ENCODE results near the gene CHMP4A.
"Not testable (repeated sequence)": the region's sequence is repeated elsewhere in the genome, so short reads cannot be mapped to it uniquely, and the experiment has no call there.

The CHMP4A gene

DNA sequence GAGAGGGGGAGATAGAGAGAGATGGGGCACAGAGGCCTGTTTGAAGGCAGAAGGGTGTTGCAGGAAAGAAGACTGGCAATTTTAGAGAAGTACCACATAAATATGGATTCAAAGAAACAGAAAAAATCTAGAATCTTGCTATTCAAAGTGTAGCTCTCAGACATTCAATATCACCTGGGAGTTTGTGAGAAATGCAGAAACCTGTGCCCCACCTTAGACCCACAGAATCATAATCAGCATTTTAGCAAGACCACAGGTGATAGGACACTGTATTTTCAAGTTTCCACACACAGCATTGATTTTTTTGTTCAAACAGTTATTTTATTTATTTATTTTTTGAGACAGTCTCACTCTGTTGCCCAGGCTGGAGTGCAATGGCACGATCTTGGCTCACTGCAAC lies 15.6 kb upstream of the CHMP4A start:
- in situ Hi-C loops (cut with HindIII; ENCODE audit: low sequenced_read_pairs): no loop called here
- no peak for DNase-seq (ENCODE audit: low read depth)
- TF ChIP-seq, protein P1, sequence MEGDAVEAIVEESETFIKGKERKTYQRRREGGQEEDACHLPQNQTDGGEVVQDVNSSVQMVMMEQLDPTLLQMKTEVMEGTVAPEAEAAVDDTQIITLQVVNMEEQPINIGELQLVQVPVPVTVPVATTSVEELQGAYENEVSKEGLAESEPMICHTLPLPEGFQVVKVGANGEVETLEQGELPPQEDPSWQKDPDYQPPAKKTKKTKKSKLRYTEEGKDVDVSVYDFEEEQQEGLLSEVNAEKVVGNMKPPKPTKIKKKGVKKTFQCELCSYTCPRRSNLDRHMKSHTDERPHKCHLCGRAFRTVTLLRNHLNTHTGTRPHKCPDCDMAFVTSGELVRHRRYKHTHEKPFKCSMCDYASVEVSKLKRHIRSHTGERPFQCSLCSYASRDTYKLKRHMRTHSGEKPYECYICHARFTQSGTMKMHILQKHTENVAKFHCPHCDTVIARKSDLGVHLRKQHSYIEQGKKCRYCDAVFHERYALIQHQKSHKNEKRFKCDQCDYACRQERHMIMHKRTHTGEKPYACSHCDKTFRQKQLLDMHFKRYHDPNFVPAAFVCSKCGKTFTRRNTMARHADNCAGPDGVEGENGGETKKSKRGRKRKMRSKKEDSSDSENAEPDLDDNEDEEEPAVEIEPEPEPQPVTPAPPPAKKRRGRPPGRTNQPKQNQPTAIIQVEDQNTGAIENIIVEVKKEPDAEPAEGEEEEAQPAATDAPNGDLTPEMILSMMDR (IDR thresholded peaks at IDR 0.05; ENCODE audit: low read depth, low read length, missing control alignments): no peak
- no peak overlapping the region for H3K4me3 ChIP-seq (ENCODE audit: low read depth, low read length)

DNA sequence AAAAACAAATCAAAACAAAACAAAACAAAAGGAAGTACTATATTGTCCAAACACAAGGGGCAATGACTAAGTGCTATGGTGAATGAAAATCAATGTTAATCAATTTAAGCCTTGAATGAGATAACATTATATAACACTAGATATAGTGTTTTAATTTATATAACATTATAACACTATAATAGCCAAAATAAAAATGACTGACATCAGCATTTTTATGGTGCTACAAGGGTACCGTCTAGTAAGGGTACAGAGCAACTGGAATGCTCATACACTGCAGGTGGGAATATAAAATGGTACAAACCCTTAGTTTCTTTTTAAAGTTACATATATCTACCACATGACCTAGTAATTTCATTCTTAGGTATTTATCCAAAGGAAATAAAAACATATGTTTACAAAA lies 13.2 kb upstream of the CHMP4A start:
- in situ Hi-C loops (cut with HindIII; ENCODE audit: low sequenced_read_pairs): no loop called here
- no peak for DNase-seq (ENCODE audit: low read depth)
- TF ChIP-seq, protein P1 (IDR thresholded peaks at IDR 0.05; ENCODE audit: low read depth, low read length, missing control alignments): no peak
- H3K4me3 ChIP-seq (ENCODE audit: low read depth, low read length): no peak overlapping the region

DNA sequence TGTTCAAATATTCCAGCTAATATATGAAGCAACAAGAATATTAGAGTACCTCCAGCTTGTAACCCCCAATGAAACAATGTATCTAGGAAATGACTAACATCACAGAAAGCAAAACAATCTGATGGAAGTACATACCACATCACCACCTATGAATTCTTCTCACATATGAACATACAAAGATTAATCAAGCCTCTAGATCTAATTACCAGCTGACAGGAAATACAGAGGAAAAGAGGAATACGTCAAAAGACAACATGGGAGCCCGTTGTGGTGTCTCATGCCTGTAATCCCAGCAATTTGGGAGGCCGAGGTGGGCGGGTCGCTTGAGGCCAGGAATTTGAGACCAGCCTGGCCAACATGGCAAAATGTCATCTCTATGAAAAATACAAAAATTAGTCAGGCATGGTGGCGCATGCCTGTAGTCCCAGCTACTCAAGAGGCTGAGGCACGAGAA lies 11.4 kb upstream of the CHMP4A start:
- peak; percentile 66 for DNase-seq (ENCODE audit: low read depth)
- in situ Hi-C loops (cut with HindIII; ENCODE audit: low sequenced_read_pairs): no loop called here
- H3K4me3 ChIP-seq (ENCODE audit: low read depth, low read length): no peak overlapping the region
- TF ChIP-seq, protein P1 (IDR thresholded peaks at IDR 0.05; ENCODE audit: low read depth, low read length, missing control alignments): no peak

DNA sequence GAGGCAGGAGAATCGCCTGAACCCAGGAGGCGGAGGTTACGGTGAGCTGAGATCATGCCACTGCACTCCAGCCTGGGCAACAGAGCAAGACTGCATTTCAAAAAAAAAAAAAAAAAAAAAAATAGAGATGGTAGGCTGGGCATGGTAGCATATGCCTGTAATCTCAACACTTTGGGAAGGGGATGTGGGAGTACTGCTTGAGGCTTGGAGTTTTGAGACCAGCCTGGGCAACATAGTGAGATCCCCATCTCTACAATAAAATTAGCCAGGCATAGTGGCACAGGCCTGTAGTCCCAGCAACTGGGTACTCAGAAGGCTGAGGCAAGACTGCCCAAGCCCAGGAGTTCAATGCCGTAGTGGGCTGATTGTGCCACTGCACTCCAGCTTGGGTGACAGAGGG lies 9.7 kb upstream of the CHMP4A start:
- H3K4me3 ChIP-seq (ENCODE audit: low read depth, low read length); DNase-seq (ENCODE audit: low read depth); in situ Hi-C loops (cut with HindIII; ENCODE audit: low sequenced_read_pairs): not testable (repeated sequence)

DNA sequence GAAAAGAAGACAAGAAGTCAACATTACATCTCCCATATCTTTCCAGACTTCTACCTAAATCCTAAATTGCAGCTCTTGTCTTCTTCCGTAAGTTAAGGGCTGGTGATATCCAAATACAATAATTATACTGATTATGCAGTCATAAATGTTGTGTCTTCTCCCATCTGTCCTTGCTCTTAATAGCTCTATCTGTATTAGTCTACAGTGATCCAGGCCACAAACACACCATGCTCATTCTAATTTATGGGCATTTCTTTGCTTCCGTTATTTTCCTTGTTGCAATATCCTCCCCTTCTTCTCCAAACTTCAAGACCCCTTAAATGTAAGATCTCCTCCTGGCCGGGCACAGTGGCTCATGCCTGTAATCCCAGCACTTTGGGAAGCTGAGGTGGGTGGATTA lies 6.2 kb upstream of the CHMP4A start:
- no peak for DNase-seq (ENCODE audit: low read depth)
- TF ChIP-seq, protein P1 (IDR thresholded peaks at IDR 0.05; ENCODE audit: low read depth, low read length, missing control alignments): no peak
- in situ Hi-C loops (cut with HindIII; ENCODE audit: low sequenced_read_pairs): no loop called here
- no peak overlapping the region for H3K4me3 ChIP-seq (ENCODE audit: low read depth, low read length)

DNA sequence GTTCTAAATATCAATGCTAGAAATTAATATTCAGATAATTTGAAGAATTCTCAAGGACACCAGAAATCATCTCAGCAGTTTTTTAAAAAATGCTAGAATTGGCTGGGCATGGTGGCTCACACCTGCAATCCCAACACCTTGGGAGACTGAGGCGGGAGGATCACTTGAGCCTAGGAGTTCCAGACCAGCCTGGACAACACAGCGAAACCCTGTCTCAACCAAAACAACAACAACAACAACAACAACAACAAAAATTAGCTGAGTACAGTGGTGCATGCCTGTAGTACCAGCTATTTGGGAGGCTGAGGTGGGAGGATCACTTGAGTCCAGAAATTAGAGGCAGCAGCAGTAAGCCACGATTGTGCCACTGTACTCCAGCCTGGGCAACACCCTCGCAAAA lies 5.8 kb upstream of the CHMP4A start:
- H3K4me3 ChIP-seq (ENCODE audit: low read depth, low read length): no peak overlapping the region
- in situ Hi-C loops (cut with HindIII; ENCODE audit: low sequenced_read_pairs): no loop called here
- TF ChIP-seq, protein P1 (IDR thresholded peaks at IDR 0.05; ENCODE audit: low read depth, low read length, missing control alignments): no peak
- no peak for DNase-seq (ENCODE audit: low read depth)

DNA sequence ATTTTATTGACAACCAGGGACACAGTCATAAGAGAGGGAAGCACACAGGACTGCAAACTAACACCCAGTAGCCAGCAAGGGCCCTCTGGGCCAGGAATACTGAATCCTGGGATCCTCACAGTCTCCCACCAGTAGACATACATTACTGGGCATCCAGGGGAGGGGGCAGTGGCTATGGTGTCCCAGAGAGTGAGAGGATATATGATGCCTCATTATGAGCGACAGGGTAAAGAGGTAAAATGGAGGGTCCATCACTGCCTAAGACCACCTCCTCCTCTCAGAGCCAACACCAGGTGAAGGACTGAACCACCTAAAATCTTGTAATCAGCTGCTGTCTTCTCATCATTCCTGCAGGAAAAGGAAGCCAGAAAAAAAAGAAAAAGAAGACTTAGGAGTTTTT lies 3.6 kb upstream of the CHMP4A start:
- H3K4me3 ChIP-seq (ENCODE audit: low read depth, low read length); DNase-seq (ENCODE audit: low read depth); in situ Hi-C loops (cut with HindIII; ENCODE audit: low sequenced_read_pairs): not testable (repeated sequence)

DNA sequence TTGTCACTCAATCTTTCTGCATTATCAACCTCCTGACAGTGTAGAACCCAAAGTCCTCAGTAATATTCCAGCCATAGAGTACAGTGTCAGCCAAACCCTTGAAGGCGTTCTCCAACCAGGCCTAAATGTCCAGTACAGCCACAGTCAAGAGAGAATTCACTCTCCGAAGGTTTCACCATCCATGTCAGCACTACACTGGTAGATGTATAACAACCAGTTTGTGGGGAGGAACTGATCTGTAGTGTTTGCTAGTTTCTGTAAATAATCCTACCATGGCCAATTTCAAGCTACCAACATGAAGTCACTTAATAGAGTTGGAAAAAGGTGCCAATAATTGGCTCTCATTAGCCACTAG lies 3.0 kb upstream of the CHMP4A start:
- DNase-seq (ENCODE audit: low read depth): no peak
- TF ChIP-seq, protein P1 (IDR thresholded peaks at IDR 0.05; ENCODE audit: low read depth, low read length, missing control alignments): no peak
- peak overlapping the region; percentile 88 for H3K4me3 ChIP-seq (ENCODE audit: low read depth, low read length)
- in situ Hi-C loops (cut with HindIII; ENCODE audit: low sequenced_read_pairs): no loop called here
